GM12878 (cell line): ENCODE data around the gene NT5C2. TPM values are rescaled to one million over a fixed set of nuclear protein-coding genes. Genes with fewer than 3 reads are reported as not detected.

Experiments used
- CHD2 ChIP-seq: IDR thresholded peaks from 2 replicates; pipeline ENCODE4 v1.6.1; 2011; ENCODE audit warnings: low read depth, low read length, improper control_type of control experiment, borderline replicate concordance
- EED ChIP-seq: sonication (generic); IDR thresholded peaks from 2 replicates; pipeline ENCODE4 v1.6.1; 2016; ENCODE audit warnings: antibody characterized with exemption, low read depth
- IRF4 ChIP-seq: IDR thresholded peaks from 2 replicates; pipeline ENCODE4 v1.6.1; 2011; ENCODE audit warnings: low read depth, low read length
- JUND ChIP-seq: IDR thresholded peaks from 2 replicates; pipeline ENCODE4 v1.6.1; 2012; ENCODE audit warnings: low read depth, mild to moderate bottlenecking, low read length, improper control_type of control experiment, moderate library complexity
- KLF5 ChIP-seq: fragments of 450-650 bp; IDR thresholded peaks from 2 replicates; pipeline ENCODE4 v1.6.1; 2014; ENCODE audit warnings: mild to moderate bottlenecking; ENCODE audit not compliant: partially characterized antibody
- MTA2 ChIP-seq: fragments of 450-650 bp; IDR thresholded peaks from 2 replicates; pipeline ENCODE4 v1.6.1; 2016; ENCODE audit warnings: low read depth, mild to moderate bottlenecking, moderate library complexity
- MTA3 ChIP-seq: IDR thresholded peaks from 2 replicates; pipeline ENCODE4 v1.6.1; 2012; ENCODE audit warnings: low read length, inconsistent platforms, borderline replicate concordance
- POLR2AphosphoS2 ChIP-seq: IDR thresholded peaks from 2 replicates; pipeline ENCODE4 v1.6.1; 2011; ENCODE audit warnings: low read depth, mild to moderate bottlenecking, low read length, improper control_type of control experiment, moderate library complexity
- POU2F2 ChIP-seq: IDR thresholded peaks from 3 replicates; pipeline ENCODE4 v1.6.1; 2011; ENCODE audit warnings: low read depth, mild to moderate bottlenecking, low read length, borderline replicate concordance
- RELA ChIP-seq: fragments of 450-650 bp; IDR thresholded peaks from 2 replicates; pipeline ENCODE4 v1.8.0; 2014; ENCODE audit warnings: borderline replicate concordance; ENCODE audit not compliant: partially characterized antibody
- RFX5 ChIP-seq: IDR thresholded peaks from 2 replicates; pipeline ENCODE4 v1.6.1; 2011; ENCODE audit warnings: low read depth, low read length, improper control_type of control experiment
- RUNX3 ChIP-seq: IDR thresholded peaks from 2 replicates; pipeline ENCODE4 v1.6.1; 2012; ENCODE audit warnings: low read length, inconsistent platforms
- SKIL ChIP-seq: fragments of 450-650 bp; IDR thresholded peaks from 2 replicates; pipeline ENCODE4 v1.6.1; 2017; ENCODE audit warnings: mild to moderate bottlenecking, low read depth, inconsistent platforms; ENCODE audit not compliant: poor library complexity, severe bottlenecking
- SPI1 ChIP-seq: IDR thresholded peaks from 2 replicates; pipeline ENCODE4 v1.6.1; 2011; ENCODE audit warnings: low read depth, mild to moderate bottlenecking, low read length, moderate library complexity, borderline replicate concordance; ENCODE audit not compliant: insufficient read depth
- SRF ChIP-seq, 2 experiments: IDR thresholded peaks; 2 replicates each; pipeline ENCODE4 v1.6.1; 2011; ENCODE audit warnings: low read depth in 2 of 2, low read length in 2 of 2, mild to moderate bottlenecking in 1 of 2, moderate library complexity in 1 of 2
- USF1 ChIP-seq: IDR thresholded peaks from 2 replicates; pipeline ENCODE4 v1.6.1; 2011; ENCODE audit warnings: borderline replicate concordance, low read depth, mild to moderate bottlenecking, moderate library complexity, mixed read lengths, low read length; ENCODE audit not compliant: insufficient read depth; ENCODE audit errors: extremely low read length
- WRNIP1 ChIP-seq: IDR thresholded peaks from 2 replicates; pipeline ENCODE4 v1.6.1; 2011; ENCODE audit warnings: low read depth, low read length, improper control_type of control experiment, borderline replicate concordance
- ZNF217 ChIP-seq: fragments of 450-650 bp; IDR thresholded peaks from 2 replicates; pipeline ENCODE4 v1.6.1; 2017; ENCODE audit warnings: antibody characterized with exemption, mild to moderate bottlenecking
- ZNF384 ChIP-seq: IDR thresholded peaks from 2 replicates; pipeline ENCODE4 v1.6.1; 2012; ENCODE audit warnings: low read depth, mild to moderate bottlenecking, low read length, improper control_type of control experiment, borderline replicate concordance
- polyA plus RNA-seq, 11 experiments: library from polyadenylated mRNA; depleted of rRNA in 4 of 11; unstranded in 6 of 11; stranded (reverse) in 5 of 11; fragments of >200 nt; fragmentation: Nextera tagmentation in 4 of 11; fragmentation: Illumina TruSeq in 1 of 11; extraction: Ambion mirVana in 4 of 11; extraction: Trizol in 1 of 11; gene quantifications; 1 replicate in 1 of 11; 2 replicates in 10 of 11; pipeline versions ENCODE4 v1.2.1 to v1.2.3, GENCODE V29; 2011 to 2016; ENCODE audit warnings: inconsistent platforms in 2 of 11, missing spikeins in 2 of 11, low read depth in 1 of 11
- total RNA-seq, 4 experiments: library from RNA; depleted of rRNA in 3 of 4; stranded (reverse); fragments of >200 nt in 3 of 4; fragmentation: Illumina TruSeq in 1 of 4; extraction: Trizol in 1 of 4; gene quantifications; 2 replicates each; pipeline versions ENCODE4 v1.2.1 to v1.2.3, GENCODE V29; 2013 to 2021
- TF ChIP-seq, protein P1 (sequence below): fragments of 450-650 bp; IDR thresholded peaks from 2 replicates; pipeline ENCODE4 v1.6.1; 2016; ENCODE audit warnings: mild to moderate bottlenecking, moderate library complexity, borderline replicate concordance
- TF ChIP-seq, protein P2 (sequence below): fragments of 450-650 bp; IDR thresholded peaks from 2 replicates; pipeline ENCODE4 v1.6.1; 2016; ENCODE audit warnings: mild to moderate bottlenecking

Gene NT5C2
- total and polyA plus RNA-seq, 10 of the 15 experiments (the other 5 are each of a cell fraction or from before 2014, with no cell fraction given) = 15.8 to 70.1 (median 56.0) TPM

GRCh38 chr10:103181244-103181643 lies 11.8 kb downstream of the NT5C2 start (continued):
- TF ChIP-seq, protein P1, sequence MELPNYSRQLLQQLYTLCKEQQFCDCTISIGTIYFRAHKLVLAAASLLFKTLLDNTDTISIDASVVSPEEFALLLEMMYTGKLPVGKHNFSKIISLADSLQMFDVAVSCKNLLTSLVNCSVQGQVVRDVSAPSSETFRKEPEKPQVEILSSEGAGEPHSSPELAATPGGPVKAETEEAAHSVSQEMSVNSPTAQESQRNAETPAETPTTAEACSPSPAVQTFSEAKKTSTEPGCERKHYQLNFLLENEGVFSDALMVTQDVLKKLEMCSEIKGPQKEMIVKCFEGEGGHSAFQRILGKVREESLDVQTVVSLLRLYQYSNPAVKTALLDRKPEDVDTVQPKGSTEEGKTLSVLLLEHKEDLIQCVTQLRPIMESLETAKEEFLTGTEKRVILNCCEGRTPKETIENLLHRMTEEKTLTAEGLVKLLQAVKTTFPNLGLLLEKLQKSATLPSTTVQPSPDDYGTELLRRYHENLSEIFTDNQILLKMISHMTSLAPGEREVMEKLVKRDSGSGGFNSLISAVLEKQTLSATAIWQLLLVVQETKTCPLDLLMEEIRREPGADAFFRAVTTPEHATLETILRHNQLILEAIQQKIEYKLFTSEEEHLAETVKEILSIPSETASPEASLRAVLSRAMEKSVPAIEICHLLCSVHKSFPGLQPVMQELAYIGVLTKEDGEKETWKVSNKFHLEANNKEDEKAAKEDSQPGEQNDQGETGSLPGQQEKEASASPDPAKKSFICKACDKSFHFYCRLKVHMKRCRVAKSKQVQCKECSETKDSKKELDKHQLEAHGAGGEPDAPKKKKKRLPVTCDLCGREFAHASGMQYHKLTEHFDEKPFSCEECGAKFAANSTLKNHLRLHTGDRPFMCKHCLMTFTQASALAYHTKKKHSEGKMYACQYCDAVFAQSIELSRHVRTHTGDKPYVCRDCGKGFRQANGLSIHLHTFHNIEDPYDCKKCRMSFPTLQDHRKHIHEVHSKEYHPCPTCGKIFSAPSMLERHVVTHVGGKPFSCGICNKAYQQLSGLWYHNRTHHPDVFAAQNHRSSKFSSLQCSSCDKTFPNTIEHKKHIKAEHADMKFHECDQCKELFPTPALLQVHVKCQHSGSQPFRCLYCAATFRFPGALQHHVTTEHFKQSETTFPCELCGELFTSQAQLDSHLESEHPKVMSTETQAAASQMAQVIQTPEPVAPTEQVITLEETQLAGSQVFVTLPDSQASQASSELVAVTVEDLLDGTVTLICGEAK = no peak
- TF ChIP-seq EED (peak; percentile 67), RFX5 (no peak), ZNF217 (no peak), RELA (no peak), ZNF384 (peak; percentile 76; the same call in 1 of the 2 replicates), KLF5 (no peak), CHD2 (0 out of 2 replicates have a peak, but pooled peaks have one; percentile 23), SKIL (no peak), MTA3 (no peak), POU2F2 (no peak), USF1 (no peak), SRF (IDR thresholded peaks at IDR 0.05; ENCODE audit: low read depth in 2 of 2, low read length in 2 of 2) (no peak), WRNIP1 (no peak), SPI1 (no peak), JUND (no peak), IRF4 (no peak), MTA2 (no peak), POLR2AphosphoS2 (no peak), RUNX3 (peak; percentile 41)
- TF ChIP-seq, protein P2, sequence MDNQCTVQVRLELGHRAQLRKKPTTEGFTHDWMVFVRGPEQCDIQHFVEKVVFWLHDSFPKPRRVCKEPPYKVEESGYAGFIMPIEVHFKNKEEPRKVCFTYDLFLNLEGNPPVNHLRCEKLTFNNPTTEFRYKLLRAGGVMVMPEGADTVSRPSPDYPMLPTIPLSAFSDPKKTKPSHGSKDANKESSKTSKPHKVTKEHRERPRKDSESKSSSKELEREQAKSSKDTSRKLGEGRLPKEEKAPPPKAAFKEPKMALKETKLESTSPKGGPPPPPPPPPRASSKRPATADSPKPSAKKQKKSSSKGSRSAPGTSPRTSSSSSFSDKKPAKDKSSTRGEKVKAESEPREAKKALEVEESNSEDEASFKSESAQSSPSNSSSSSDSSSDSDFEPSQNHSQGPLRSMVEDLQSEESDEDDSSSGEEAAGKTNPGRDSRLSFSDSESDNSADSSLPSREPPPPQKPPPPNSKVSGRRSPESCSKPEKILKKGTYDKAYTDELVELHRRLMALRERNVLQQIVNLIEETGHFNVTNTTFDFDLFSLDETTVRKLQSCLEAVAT = no peak
